ENCODE results near the gene TNFAIP2.

TNFAIP2 gene

GRCh38 chr14:103136388-103137271, 13.4 kb downstream of the TNFAIP2 start:
- TF ChIP-seq CTCF (IDR thresholded peaks at IDR 0.05; ENCODE audit: borderline replicate concordance, insufficient read depth, low read depth, low read length) = no peak
- H3K4me3 ChIP-seq (ENCODE audit: low read depth, low read length) = no peak overlapping the region

GRCh38 chr14:103137689-103138300, 14.5 kb downstream of the TNFAIP2 start:
- H3K4me3 ChIP-seq (ENCODE audit: low read depth, low read length) = no peak overlapping the region
- no peak for TF ChIP-seq CTCF (IDR thresholded peaks at IDR 0.05; ENCODE audit: borderline replicate concordance, insufficient read depth, low read depth, low read length)

- no peak for TF ChIP-seq CTCF (IDR thresholded peaks at IDR 0.05; ENCODE audit: borderline replicate concordance, insufficient read depth, low read depth, low read length)
- no peak overlapping the region for H3K4me3 ChIP-seq (ENCODE audit: low read depth, low read length)
Measured at GRCh38 chr14:103138301-103139131, 15.3 kb downstream of the TNFAIP2 start.

- H3K4me3 ChIP-seq (ENCODE audit: low read depth, low read length) = no peak overlapping the region
- no peak for TF ChIP-seq CTCF (IDR thresholded peaks at IDR 0.05; ENCODE audit: borderline replicate concordance, insufficient read depth, low read depth, low read length)
Measured at GRCh38 chr14:103139132-103140025, 16.1 kb downstream of the TNFAIP2 start.

GRCh38 chr14:103140316-103141109, 17.3 kb downstream of the TNFAIP2 start:
- no peak overlapping the region for H3K4me3 ChIP-seq (ENCODE audit: low read depth, low read length)

More at GRCh38 chr14:103140316-103141109, 17.3 kb downstream of the TNFAIP2 start:
- no peak for TF ChIP-seq CTCF (IDR thresholded peaks at IDR 0.05; ENCODE audit: borderline replicate concordance, insufficient read depth, low read depth, low read length)
